Measurements from ENCODE around the gene LLGL2.
"Not testable (repeated sequence)": the region's sequence is repeated elsewhere in the genome, so short reads cannot be mapped to it uniquely, and the experiment has no call there.

The LLGL2 gene, protein sequence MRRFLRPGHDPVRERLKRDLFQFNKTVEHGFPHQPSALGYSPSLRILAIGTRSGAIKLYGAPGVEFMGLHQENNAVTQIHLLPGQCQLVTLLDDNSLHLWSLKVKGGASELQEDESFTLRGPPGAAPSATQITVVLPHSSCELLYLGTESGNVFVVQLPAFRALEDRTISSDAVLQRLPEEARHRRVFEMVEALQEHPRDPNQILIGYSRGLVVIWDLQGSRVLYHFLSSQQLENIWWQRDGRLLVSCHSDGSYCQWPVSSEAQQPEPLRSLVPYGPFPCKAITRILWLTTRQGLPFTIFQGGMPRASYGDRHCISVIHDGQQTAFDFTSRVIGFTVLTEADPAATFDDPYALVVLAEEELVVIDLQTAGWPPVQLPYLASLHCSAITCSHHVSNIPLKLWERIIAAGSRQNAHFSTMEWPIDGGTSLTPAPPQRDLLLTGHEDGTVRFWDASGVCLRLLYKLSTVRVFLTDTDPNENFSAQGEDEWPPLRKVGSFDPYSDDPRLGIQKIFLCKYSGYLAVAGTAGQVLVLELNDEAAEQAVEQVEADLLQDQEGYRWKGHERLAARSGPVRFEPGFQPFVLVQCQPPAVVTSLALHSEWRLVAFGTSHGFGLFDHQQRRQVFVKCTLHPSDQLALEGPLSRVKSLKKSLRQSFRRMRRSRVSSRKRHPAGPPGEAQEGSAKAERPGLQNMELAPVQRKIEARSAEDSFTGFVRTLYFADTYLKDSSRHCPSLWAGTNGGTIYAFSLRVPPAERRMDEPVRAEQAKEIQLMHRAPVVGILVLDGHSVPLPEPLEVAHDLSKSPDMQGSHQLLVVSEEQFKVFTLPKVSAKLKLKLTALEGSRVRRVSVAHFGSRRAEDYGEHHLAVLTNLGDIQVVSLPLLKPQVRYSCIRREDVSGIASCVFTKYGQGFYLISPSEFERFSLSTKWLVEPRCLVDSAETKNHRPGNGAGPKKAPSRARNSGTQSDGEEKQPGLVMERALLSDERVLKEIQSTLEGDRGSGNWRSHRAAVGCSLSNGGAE

DNA sequence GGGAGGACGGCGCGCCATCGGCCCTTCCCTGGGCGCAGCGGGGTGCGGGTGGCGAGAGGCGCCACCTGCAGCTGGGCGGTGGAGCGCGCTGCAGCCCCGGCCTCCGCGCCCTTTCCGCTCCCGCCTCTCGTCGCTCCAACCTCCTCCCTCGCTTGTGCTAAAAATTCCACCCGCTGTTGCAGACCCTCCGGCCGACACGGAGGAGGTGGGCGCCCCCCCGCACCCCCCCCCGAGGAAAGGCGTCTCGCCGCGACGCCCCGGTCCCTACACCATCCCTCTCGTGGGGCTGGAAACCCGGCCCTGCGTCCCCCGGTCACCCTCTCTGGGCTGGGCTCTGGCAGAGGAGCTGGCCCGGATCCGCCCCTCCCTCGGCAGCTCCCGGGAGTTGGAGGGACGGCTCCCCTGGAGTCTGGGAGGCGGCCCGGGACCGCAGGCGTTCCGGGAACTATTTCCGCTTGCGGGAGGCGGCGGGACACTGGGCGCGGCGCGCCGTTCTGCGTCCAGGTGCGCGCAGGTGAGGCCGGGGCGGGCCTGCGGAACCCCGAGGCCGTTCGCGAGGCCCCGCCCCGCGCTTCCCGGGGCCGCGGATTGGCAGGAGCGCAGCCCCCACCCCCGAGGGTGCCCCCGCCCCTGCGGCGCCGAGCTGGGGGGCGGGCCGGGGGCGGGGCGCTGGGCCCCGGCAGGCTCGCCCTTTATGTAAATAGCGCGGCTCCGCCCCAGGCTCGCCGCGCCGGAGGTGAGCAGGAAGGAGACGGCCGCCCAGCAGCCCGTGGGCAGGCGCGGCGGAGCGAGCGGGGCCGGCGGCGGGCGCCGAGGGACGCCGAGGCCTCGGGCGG is at the start of gene LLGL2:
LLGL2 (plus strand) TSS at position 728 of the 836 bp plus-strand sequence. CDS start 17,730 bp downstream, outside the sequence.
- in situ Hi-C loops (cut with MboI; ENCODE audit: low sequenced_read_pairs) = no loop called here

GRCh38 chr17:75475851-75476250 is 49.6 kb upstream of the LLGL2 start:
- in situ Hi-C loops (cut with MboI; ENCODE audit: low sequenced_read_pairs) = no loop called here

GRCh38 chr17:75476271-75476671 is 49.2 kb upstream of the LLGL2 start:
- in situ Hi-C loops (cut with MboI; ENCODE audit: low sequenced_read_pairs) = no loop called here

GRCh38 chr17:75476752-75477489 is 48.6 kb upstream of the LLGL2 start:
- in situ Hi-C loops (cut with MboI; ENCODE audit: low sequenced_read_pairs) = no loop called here

GRCh38 chr17:75477490-75477862 is 48.0 kb upstream of the LLGL2 start:
- in situ Hi-C loops (cut with MboI; ENCODE audit: low sequenced_read_pairs) = not testable (repeated sequence)

DNA sequence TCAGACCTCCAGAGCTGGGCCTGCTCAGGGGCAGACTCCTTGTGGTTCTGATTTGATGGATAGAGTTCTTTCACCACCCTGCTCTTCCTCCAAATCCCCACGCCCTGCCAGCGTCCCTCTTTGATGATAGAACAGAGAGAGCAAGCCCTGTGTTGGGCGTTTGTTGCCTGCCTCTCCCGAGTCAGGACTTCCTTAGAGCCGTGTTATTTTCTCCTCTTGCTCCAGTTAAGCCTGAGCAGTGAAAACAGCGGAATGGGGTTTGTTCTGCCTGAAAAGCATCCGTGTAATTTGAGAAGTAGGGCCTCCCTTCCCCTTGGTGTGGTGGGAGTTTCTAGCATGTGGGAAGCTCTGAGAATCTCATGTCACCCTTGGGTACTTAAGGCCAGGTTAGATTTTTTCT is 47.0 kb upstream of the LLGL2 start:
- in situ Hi-C loops (cut with MboI; ENCODE audit: low sequenced_read_pairs) = no loop called here

DNA sequence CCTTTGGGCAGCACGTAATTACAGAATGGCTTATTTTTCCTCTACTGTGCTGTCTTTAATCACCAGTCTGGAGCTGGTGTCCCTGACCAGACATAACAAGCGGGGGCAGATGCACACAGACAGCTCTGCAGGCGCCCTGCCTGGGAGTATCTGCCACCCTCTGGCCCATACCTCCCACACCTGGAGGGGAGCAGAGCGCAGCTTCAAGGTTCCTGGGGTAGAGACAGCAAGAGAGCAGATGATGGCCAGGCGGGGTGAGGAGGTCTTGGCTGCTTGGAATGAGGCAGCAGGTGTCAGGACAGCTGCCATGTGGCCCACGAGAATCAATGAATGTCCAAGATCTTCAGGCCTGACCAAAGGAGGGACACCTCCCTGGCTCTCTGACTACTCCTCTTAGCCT is 45.2 kb upstream of the LLGL2 start:
- in situ Hi-C loops (cut with MboI; ENCODE audit: low sequenced_read_pairs) = no loop called here

DNA sequence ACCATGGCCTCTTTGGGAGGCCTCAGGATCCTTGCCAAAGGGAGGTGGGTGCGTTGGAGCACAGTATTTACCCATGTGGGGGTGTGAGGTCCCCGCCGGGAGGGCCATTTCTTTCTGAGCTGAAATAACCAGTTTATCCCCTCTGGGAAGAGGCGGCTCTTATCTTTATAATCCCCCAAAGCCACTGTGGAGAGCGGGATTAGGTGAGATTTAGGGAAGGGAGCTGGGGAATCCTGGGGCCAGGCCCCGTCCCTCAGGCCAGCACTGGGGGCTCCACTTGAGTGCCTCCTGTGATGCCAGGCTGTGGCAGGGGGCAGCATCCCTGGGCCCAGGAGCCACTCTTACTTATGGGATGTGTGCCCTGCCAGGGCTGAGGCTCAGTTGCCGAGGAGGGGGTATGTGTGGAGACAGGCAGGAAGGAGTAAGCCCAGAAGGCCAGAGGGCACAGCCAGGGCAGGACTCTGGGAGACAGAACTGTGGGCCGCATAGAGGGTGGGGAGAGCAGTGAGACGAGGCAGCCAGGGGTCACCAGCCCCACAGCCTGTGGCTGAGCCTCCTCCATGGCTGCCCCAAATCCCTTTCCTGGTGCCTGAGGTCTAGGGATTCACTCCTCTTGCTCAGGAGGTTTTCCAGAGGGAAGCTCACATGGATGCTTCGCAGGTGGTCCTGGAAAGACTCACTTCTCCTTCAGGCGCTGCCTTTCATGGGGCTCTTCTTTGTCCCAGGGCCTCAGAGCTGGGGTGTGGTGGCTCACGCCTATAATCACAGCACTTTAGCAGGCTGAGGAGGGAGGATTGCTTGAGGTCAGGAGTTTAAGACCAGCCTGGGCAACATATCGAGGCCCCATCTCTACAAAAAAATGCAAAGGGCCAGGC is 44.1 kb upstream of the LLGL2 start:
- in situ Hi-C loops (cut with MboI; ENCODE audit: low sequenced_read_pairs) = no loop called here

GRCh38 chr17:75482098-75482942 is 43.2 kb upstream of the LLGL2 start:
- in situ Hi-C loops (cut with MboI; ENCODE audit: low sequenced_read_pairs) = no loop called here

DNA sequence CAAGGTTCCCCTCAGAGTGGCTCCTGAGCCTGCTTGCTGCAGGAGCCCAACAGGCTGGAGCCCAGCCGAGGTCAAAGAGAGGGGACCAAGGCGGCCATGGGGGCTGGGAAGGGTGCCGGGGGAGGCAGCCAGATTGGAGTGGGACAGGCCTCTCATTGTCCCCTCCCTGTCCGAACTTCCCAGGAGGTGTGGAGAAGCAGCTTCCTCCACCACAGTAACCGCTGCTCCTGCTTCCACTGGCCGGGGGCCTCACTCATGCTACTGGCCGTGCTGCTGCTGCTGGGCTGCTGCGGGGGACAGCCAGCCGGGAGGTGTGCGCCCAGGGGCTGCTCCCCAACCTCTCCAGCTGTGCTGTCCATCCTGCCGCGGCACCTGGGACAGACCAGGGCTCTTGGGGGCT is 39.8 kb upstream of the LLGL2 start:
- in situ Hi-C loops (cut with MboI; ENCODE audit: low sequenced_read_pairs) = no loop called here

- in situ Hi-C loops (cut with MboI; ENCODE audit: low sequenced_read_pairs) = no loop called here
Observed at GRCh38 chr17:75486151-75486550, 39.3 kb upstream of the LLGL2 start.

DNA sequence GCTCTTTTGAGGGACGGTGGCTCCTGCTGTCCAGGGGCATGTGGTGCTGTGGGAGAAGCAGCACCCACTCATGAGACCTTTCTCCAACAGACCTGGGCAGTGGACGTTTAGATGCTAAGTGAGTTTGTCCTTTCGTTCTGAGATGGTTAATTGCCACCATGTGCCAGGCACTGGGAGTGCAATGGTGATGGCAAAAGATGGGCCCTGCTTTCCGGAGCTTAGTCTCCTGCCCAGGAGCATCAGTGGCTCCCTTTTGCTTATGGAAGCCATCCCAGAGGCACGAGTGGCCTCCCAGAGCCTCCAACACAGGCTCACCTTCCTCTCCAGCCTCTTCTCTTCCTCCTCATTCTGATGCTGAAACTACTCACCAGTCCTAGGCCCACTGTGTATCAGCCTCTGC is 38.5 kb upstream of the LLGL2 start:
- in situ Hi-C loops (cut with MboI; ENCODE audit: low sequenced_read_pairs) = no loop called here

GRCh38 chr17:75487351-75488070 is 38.0 kb upstream of the LLGL2 start:
- in situ Hi-C loops (cut with MboI; ENCODE audit: low sequenced_read_pairs) = no loop called here

DNA sequence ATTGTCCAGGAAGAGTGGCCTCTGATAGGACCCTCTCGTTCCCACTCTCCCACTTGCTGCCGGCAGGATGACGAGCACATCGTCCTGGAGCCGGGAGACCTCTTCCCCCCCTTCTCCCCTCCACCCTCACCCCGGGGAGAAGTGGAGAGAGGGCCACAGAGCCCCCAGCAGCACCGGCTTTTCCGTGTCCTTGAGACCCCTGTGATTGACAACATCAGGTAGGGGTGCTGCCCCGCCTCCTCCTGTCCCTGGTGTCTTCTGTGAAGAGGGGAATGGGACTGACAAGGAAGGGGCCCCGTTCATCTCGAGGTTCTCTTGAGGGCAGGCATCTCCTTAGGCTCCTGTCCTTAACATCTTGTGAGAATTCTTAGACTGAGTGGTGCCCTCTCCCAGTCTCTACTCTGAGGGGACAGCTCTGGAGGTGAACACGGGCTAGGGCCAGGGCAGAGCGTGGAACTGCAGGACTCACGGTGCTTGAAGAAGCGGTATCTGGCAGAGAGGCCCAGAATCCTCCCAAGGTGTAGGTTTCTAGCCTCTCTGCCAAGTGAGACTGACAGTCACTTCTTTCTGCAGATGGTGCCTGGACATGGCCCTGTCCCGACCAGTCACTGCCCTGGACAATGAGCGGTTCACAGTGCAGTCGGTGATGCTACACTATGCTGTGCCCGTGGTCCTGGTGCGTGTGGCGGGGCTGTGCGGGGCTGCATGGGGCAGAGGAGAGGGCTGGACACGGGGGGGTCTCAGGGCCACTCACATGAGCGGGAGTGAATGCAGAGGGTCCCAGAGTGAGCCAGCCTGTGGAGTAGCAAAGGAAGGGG is 36.6 kb upstream of the LLGL2 start:
- in situ Hi-C loops (cut with MboI; ENCODE audit: low sequenced_read_pairs) = no loop called here

GRCh38 chr17:75489511-75489955 is 36.0 kb upstream of the LLGL2 start:
- in situ Hi-C loops (cut with MboI; ENCODE audit: low sequenced_read_pairs) = no loop called here

DNA sequence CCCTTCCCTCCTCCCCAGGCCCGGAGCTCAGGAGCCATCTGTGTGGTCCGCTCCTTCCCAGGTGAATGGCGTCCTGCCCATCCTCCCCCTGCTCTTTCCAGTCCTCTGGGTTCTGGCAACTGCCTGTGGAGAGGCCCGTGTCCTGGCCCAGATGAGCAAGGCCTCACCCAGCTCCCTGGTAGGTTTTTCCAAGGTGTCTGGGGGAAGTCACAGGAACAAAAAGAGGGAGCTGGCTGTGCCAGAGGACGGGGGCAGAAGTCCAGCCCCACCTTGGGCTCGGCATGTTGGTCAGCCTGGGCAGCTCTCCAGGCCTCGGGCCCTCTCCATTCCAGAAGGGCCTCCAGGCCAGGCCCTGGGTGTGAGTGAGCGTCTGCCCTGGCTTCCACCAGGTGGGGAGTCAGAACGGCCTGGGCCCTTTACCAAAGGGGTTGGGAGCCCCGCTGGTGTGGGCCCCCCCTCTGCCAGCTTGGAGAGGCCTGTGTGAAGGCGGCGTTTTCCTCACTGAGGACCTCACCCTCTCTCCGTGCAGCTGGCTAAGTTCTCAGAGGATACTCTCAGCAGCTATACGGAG is 35.2 kb upstream of the LLGL2 start:
- in situ Hi-C loops (cut with MboI; ENCODE audit: low sequenced_read_pairs) = no loop called here
